ENCODE measurements around the gene TMEM158. TPM values are rescaled to one million over a fixed set of nuclear protein-coding genes. Genes with fewer than 3 reads are reported as not detected.

The TMEM158 gene
- total and polyA plus RNA-seq, 10 of the 15 experiments (the other 5 are each of a cell fraction or from before 2014, with no cell fraction given) = not detected

GRCh38 chr3:45225465-45226205 is 452 bp downstream of the TMEM158 start:
- ChIA-PET SMC1A (ENCODE audit: uncharacterized antibody, unreplicated experiment) (no interaction called here), POLR2A (no interaction called here), CTCF (interaction anchor here (1.6 to 3.1 kb wide), 2 partner anchors 182 to 185 kb away, joined by 4 to 16 read pairs; no protein-coding TSS in a partner anchor), RAD21 (ENCODE audit: unreplicated experiment) (interaction anchor here (1.4 kb wide), 1 partner anchor 183 kb away, joined by 4 read pairs; no protein-coding TSS in a partner anchor)
- ATAC-seq (peak; percentile 57), FAIRE-seq (no peak), DNase-seq (ENCODE audit: low read depth, low spot score) (no peak)
- Histone ChIP-seq H3K4me2 (ENCODE audit: control insufficient read depth, insufficient read depth) (peak overlapping the region; percentile 74), H3K9me3 (replicated peaks; ENCODE audit: control insufficient read depth, insufficient read depth, low read length) (no peaks in the 10 kb centered on the region), H3K4me3 (no peak overlapping the region; the same call in 1 of the 2 replicates), H3K36me3 (ENCODE audit: control insufficient read depth in 2 of 2, insufficient read depth in 2 of 2, low read length in 1 of 2) (no peaks in the 10 kb centered on the region), H3K9ac (ENCODE audit: control insufficient read depth, insufficient read depth, low read length) (no peak overlapping the region), H3K79me2 (ENCODE audit: control insufficient read depth, insufficient read depth, low read length) (no peaks in the 10 kb centered on the region), H3K27ac (ENCODE audit: control insufficient read depth, insufficient read depth) (no peak overlapping the region), H3K4me1 (ENCODE audit: control insufficient read depth, insufficient read depth, low read length) (no peaks in the 10 kb centered on the region), H2AFZ (ENCODE audit: control insufficient read depth, low read depth, low read length) (no peak overlapping the region), H3K27me3 (replicated peaks in 1 of 2; ENCODE audit: control insufficient read depth in 2 of 2, insufficient read depth in 2 of 2, low read length in 1 of 2) (peaks cover 3 to 13% of the 10 kb centered on the region in 2 experiments), H4K20me1 (ENCODE audit: control insufficient read depth, insufficient read depth) (no peaks in the 10 kb centered on the region)
- intact Hi-C loops (cut with micrococcal nuclease; ENCODE audit: unreplicated experiment) = no loop called here
- under 1% methylated on average over 71 of the region's 131 CpGs for WGBS (ENCODE audit: insufficient coverage, insufficient replicate concordance, low lambda C conversion rate, missing lambda C conversion rate)
- in situ Hi-C loops (cut with MboI) = loop anchor here (10.0 kb wide), 1 partner anchor 439 kb away; no protein-coding TSS in a partner anchor
- no TSS peak for BruUV-seq (replicated peaks)
- TF ChIP-seq SUZ12 (IDR thresholded peaks at IDR 0.05; ENCODE audit: unreplicated experiment) = peak; percentile 71
- TF ChIP-seq TCF3 (IDR thresholded peaks at IDR 0.05; ENCODE audit: borderline replicate concordance, insufficient read depth, low read depth, low read length) = no peak
- no peak for TF ChIP-seq HSF1 (IDR thresholded peaks at IDR 0.05; ENCODE audit: low read depth, low read length)
- no peak for TF ChIP-seq SMAD1 (IDR thresholded peaks at IDR 0.05; ENCODE audit: low read depth, partially characterized antibody)

All from GM12878 (cell line).